Sigmoid colon (tissue), 7 donors: ENCODE data around the gene GPR25. TPM values are rescaled to one million over a fixed set of nuclear protein-coding genes. Genes with fewer than 3 reads are reported as not detected.
A peak's percentile ranks its signal among the peaks of the same experiment; 100 is the strongest.

Experiments
- DNase-seq: peaks from one replicate; pipeline ENCODE4 v3.0.0-alpha.2; 2019
- H3K27ac ChIP-seq, 4 donors: fragments of 200-600 bp; sonication (generic); one replicate each; pipeline ENCODE4 v1.5.1; 2016 to 2019; ENCODE audit warnings: mild to moderate bottlenecking in 1 of 4
- H3K27me3 ChIP-seq, 3 donors: fragments of 200-600 bp; sonication (generic); one replicate each; pipeline ENCODE4 v1.5.1; 2019; ENCODE audit warnings: mild to moderate bottlenecking in 1 of 3
- H3K36me3 ChIP-seq, 4 donors: fragments of 200-600 bp; sonication (generic); one replicate each; pipeline ENCODE4 v1.5.1; 2016 to 2019
- H3K4me1 ChIP-seq, 4 donors: fragments of 200-600 bp; sonication (generic); one replicate each; pipeline ENCODE4 v1.5.1; 2017 to 2019
- H3K4me3 ChIP-seq, 4 donors: fragments of 200-600 bp; sonication (generic); one replicate each; pipeline ENCODE4 v1.5.1; 2017 to 2019; ENCODE audit warnings: mild to moderate bottlenecking in 2 of 4, moderate library complexity in 1 of 4
- H3K9me3 ChIP-seq, 4 donors: fragments of 200-600 bp in 3 of 4; sonication (generic) in 3 of 4; one replicate each; pipeline versions ENCODE4 v1.5.1 to v1.6.1; 2013 to 2019
- EP300 ChIP-seq, 4 donors: sonication (generic); formaldehyde crosslinking; IDR thresholded peaks; one replicate each; pipeline ENCODE4 v1.6.1; 2017; ENCODE audit warnings: antibody characterized with exemption in 4 of 4
- POLR2A ChIP-seq, 2 donors: fragments of 450-650 bp; IDR thresholded peaks; one replicate each; pipeline ENCODE4 v1.6.1; 2016; ENCODE audit warnings: antibody characterized with exemption in 2 of 2, mild to moderate bottlenecking in 2 of 2, moderate library complexity in 2 of 2
- POLR2AphosphoS5 ChIP-seq, 4 donors: sonication (generic); formaldehyde crosslinking; IDR thresholded peaks; one replicate each; pipeline ENCODE4 v1.6.1; 2017; ENCODE audit warnings: antibody characterized with exemption in 4 of 4
- WGBS, 2 donors: extraction: QIAGEN DNeasy Blood & Tissue Kit; methylation state at CpG; one replicate each; pipeline ENCODE4 v1.1.7; 2013; 5-methylcytosine and 5-hydroxymethylcytosine counted together
- intact Hi-C: fragments of 100-400 bp; cut with DNase I; formaldehyde crosslinking; loops from one replicate; pipeline ENCODE4 v1.15.1; 2023
- polyA plus RNA-seq, 3 donors: library from polyadenylated mRNA; stranded (reverse); fragments of 200-250 nt; gene quantifications; one replicate each; pipeline ENCODE4 v1.2.3, GENCODE V29; 2013
- total RNA-seq, 4 donors: library from RNA; depleted of rRNA; stranded (reverse); fragments of >200 nt; gene quantifications; one replicate each; pipeline ENCODE4 v1.1.0, GENCODE V29; 2016
- TF ChIP-seq, protein P1 (sequence below), 4 experiments: fragments of 450-650 bp in 3 of 4; fragments of 200-600 bp in 1 of 4; IDR thresholded peaks; one replicate each; pipeline ENCODE4 v1.5.1; 2016 to 2019; ENCODE audit warnings: antibody characterized with exemption in 4 of 4, mild to moderate bottlenecking in 3 of 4, moderate library complexity in 2 of 4
- donor health status: healthy with polysubstance abuse.
- donor health status: Bipolar disorder and iron deficiency.
- donor health status: healthy.

GPR25 gene
- total and polyA plus RNA-seq, 7 donors, result 1.0 TPM; not detected in 6

DNA sequence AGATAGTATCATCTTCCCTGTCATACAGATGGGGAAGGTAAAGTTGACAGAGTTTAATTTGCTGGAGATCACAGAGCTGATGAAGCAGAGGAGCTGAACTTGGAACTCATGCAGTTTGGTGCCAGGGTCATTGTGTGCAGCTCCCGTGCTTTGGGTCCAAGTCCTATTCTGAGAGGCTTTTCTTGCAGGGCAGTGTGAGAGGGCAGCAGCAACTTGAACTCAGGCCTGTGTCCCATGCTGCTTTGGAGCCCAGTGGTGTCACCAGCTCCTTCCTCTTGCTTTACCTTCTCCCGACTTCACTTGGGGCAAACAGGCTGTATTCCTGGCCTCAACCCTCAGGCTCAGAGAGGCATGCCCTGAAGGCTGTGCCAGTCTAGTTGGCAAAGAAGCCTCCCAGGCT is 46.6 kb downstream of the GPR25 start:
- no peaks in the 10 kb centered on the region for H3K9me3 ChIP-seq
- no peak for TF ChIP-seq POLR2A (IDR thresholded peaks at IDR 0.05)
- TF ChIP-seq, protein P1, sequence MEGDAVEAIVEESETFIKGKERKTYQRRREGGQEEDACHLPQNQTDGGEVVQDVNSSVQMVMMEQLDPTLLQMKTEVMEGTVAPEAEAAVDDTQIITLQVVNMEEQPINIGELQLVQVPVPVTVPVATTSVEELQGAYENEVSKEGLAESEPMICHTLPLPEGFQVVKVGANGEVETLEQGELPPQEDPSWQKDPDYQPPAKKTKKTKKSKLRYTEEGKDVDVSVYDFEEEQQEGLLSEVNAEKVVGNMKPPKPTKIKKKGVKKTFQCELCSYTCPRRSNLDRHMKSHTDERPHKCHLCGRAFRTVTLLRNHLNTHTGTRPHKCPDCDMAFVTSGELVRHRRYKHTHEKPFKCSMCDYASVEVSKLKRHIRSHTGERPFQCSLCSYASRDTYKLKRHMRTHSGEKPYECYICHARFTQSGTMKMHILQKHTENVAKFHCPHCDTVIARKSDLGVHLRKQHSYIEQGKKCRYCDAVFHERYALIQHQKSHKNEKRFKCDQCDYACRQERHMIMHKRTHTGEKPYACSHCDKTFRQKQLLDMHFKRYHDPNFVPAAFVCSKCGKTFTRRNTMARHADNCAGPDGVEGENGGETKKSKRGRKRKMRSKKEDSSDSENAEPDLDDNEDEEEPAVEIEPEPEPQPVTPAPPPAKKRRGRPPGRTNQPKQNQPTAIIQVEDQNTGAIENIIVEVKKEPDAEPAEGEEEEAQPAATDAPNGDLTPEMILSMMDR (IDR thresholded peaks at IDR 0.05), result no peak
- H3K36me3 ChIP-seq, result no peaks in the 10 kb centered on the region
- peak; percentile 9 for DNase-seq
- intact Hi-C loops, result no loop called here
- H3K4me1 ChIP-seq, result no peaks in the 10 kb centered on the region
- WGBS, 2 donors, result 91 to 95% methylated on average over 2 of the region's 2 CpGs
- H3K27me3 ChIP-seq, result peaks cover 0 to 5% (median 0%) of the 10 kb centered on the region in 3 donors
- H3K27ac ChIP-seq, result no peak overlapping the region
- no peak overlapping the region for H3K4me3 ChIP-seq

DNA sequence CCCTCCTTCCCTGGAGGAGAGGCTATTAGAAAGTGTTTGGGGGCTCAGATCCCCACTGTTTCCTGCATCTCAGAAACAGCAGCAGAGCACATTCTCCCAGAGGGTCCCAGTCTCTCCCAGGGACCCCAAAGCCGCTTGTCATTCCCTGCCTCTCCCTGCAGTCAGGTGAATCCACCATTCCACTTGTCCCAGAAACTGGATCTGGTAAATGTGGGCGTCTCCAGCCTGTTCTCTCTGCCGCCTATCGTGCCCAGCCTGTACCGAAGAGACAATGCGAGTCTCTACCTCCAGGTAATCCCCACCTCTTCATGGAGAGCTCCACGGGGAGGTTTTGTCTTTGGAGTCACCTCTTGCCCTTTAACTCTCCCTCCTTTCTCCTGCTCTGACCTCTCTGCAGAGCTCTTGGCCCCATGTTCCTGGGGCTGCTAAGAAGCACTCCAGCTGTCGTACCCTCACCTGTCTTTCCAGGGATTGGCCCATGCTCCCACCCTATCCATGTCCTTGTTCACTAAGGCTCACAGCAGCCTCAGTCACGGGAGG is 48.9 kb downstream of the GPR25 start:
- peak; percentile 36 for DNase-seq
- WGBS, 2 donors, result 91 to 93% methylated on average over 9 of the region's 9 CpGs
- H3K36me3 ChIP-seq, result no peaks in the 10 kb centered on the region
- no peaks in the 10 kb centered on the region for H3K27me3 ChIP-seq
- intact Hi-C loops, result no loop called here
- no peaks in the 10 kb centered on the region for H3K4me1 ChIP-seq
- H3K4me3 ChIP-seq, result no peak overlapping the region
- no peak for TF ChIP-seq POLR2A (IDR thresholded peaks at IDR 0.05)
- TF ChIP-seq, protein P1 (IDR thresholded peaks at IDR 0.05), result no peak
- TF ChIP-seq EP300 (IDR thresholded peaks at IDR 0.05), result no peak
- TF ChIP-seq POLR2AphosphoS5 (IDR thresholded peaks at IDR 0.05), result no peak
- no peaks in the 10 kb centered on the region for H3K9me3 ChIP-seq
- no peak overlapping the region for H3K27ac ChIP-seq

DNA sequence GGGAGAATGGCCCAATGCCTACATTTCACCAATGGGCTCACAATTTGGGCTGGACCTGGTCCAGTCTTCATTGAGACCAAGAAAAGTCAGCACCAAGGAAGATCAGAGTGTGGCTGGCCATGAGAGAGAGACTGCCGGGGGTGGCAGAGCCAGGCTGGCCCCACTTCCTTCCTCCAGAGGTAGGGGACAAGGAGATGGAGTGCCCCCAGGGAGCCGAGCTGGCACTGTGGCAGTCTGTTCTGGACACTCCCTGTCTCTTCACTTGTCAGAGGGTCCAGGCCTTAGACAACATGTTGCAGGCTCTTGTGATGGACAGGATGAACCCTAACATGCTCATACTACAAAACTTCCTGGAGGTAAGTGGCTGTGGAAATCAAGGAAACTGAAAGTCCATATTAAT is 49.6 kb downstream of the GPR25 start:
- no peak overlapping the region for H3K4me3 ChIP-seq
- no peak for TF ChIP-seq POLR2A (IDR thresholded peaks at IDR 0.05)
- TF ChIP-seq, protein P1 (IDR thresholded peaks at IDR 0.05), result no peak
- TF ChIP-seq POLR2AphosphoS5 (IDR thresholded peaks at IDR 0.05), result no peak
- TF ChIP-seq EP300 (IDR thresholded peaks at IDR 0.05), result no peak
- H3K36me3 ChIP-seq, result no peaks in the 10 kb centered on the region
- H3K27ac ChIP-seq, result no peak overlapping the region
- H3K4me1 ChIP-seq, result no peaks in the 10 kb centered on the region
- no peaks in the 10 kb centered on the region for H3K27me3 ChIP-seq
- DNase-seq, result peak; percentile 48
- intact Hi-C loops, result no loop called here
- H3K9me3 ChIP-seq, result no peaks in the 10 kb centered on the region
- 83 to 90% methylated on average over 2 of the region's 2 CpGs for WGBS, 2 donors

DNA sequence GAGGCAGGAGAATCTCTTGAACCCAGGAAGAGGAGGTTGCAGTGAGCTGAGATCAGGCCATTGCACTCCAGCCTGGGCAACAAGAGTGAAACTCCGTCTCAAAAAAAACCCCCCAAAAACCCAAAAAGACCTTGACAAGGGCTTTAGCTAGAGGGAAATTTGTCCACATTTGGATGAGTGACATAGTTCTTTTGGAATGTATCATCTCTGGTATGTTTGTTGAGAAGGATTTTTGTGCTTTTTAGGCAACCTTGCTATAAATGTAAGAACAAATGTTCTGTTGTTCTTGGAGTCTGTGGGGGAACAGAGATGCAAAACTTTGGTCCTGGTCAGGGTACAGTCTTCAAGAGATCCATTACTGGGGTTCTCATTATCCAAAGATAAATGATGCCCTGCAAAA is 50.8 kb downstream of the GPR25 start:
- no peak for DNase-seq
- Histone ChIP-seq H3K36me3 (no peaks in the 10 kb centered on the region), H3K27me3 (no peaks in the 10 kb centered on the region), H3K4me1 (no peaks in the 10 kb centered on the region), H3K4me3 (no peak overlapping the region), H3K9me3 (no peaks in the 10 kb centered on the region), H3K27ac (no peak overlapping the region)
- TF ChIP-seq POLR2AphosphoS5 (IDR thresholded peaks at IDR 0.05) (no peak), EP300 (IDR thresholded peaks at IDR 0.05) (no peak), POLR2A (IDR thresholded peaks at IDR 0.05) (no peak)
- TF ChIP-seq, protein P1 (IDR thresholded peaks at IDR 0.05), result no peak
- intact Hi-C loops, result no loop called here
- WGBS, 2 donors, result 80 to 87% methylated on average over 1 of the region's 1 CpG

Other genes starting within 250 kb of the GPR25 start
- gene DDX59, start 203.1 kb upstream of the GPR25 start, total RNA-seq, result 10 to 100 TPM; 24.0 to 29.6 (median 27.1) TPM
- gene DDX59, start 203.1 kb upstream of the GPR25 start, polyA plus RNA-seq, result 10 to 100 TPM; 12.4 to 26.8 (median 16.8) TPM
- 10 to 100 TPM; 31.8 to 40.7 (median 38.6) TPM for gene CAMSAP2, start 134.1 kb upstream of the GPR25 start, total RNA-seq
- 1 to 10 TPM; 1.2 to 3.9 (median 3.6) TPM for gene CAMSAP2, start 134.1 kb upstream of the GPR25 start, polyA plus RNA-seq
- 1 to 10 TPM in 1 of 4 donors, under 1 TPM in 3; 0.27 to 1.4 (median 0.44) TPM for gene INAVA, start 21.9 kb downstream of the GPR25 start, total RNA-seq
- gene INAVA, start 21.9 kb downstream of the GPR25 start, polyA plus RNA-seq, result 100 to 1,000 TPM in 2 of 3 donors, 10 to 100 TPM in 1; 78.9 to 176 (median 138) TPM
- under 1 TPM; 0.28 to 0.82 (median 0.76) TPM for gene KIF21B, start 150.7 kb downstream of the GPR25 start, total RNA-seq
- gene KIF21B, start 150.7 kb downstream of the GPR25 start, polyA plus RNA-seq, result 10 to 100 TPM in 1 of 3 donors, 1 to 10 TPM in 1, under 1 TPM in 1; 0.60 to 18.4 (median 2.1) TPM
- gene CACNA1S, start 239.4 kb downstream of the GPR25 start, total RNA-seq, result not detected
- gene CACNA1S, start 239.4 kb downstream of the GPR25 start, polyA plus RNA-seq, result under 1 TPM in 1 of 3 donors, not detected in 2; 0.01 TPM